Mucosa of descending colon (tissue), 3 donors: ENCODE results near the gene H2BK1. TPM values are rescaled to one million over a fixed set of nuclear protein-coding genes. Genes with fewer than 3 reads are reported as not detected.
A peak's percentile ranks its signal among the peaks of the same experiment; 100 is the strongest.

ENCODE experiments used
- ATAC-seq: fragments of 200-7000 bp; cut with Tn5 transposase; one replicate; pipeline ENCODE4 v1.9.1; 2020; ENCODE audit warnings: mild to moderate bottlenecking, moderate library complexity
- DNase-seq, 3 donors: peaks; one replicate each; pipeline ENCODE4 v3.0.0-alpha.2; 2020
- H3K36me3 ChIP-seq: fragments of 200-600 bp; one replicate; pipeline ENCODE4 v1.8.0; 2021; ENCODE audit warnings: low read depth, mild to moderate bottlenecking
- H3K4me1 ChIP-seq: fragments of 200-600 bp; one replicate; pipeline ENCODE4 v1.8.0; 2021; ENCODE audit warnings: low read depth, mild to moderate bottlenecking
- H3K4me3 ChIP-seq: fragments of 200-600 bp; one replicate; pipeline ENCODE4 v1.8.0; 2021; ENCODE audit warnings: mild to moderate bottlenecking
- H3K9me3 ChIP-seq: fragments of 200-600 bp; one replicate; pipeline ENCODE4 v1.8.0; 2021; ENCODE audit warnings: mild to moderate bottlenecking
- intact Hi-C, 2 donors: fragments of 100-400 bp; cut with DNase I in 1 of 2; cut with micrococcal nuclease in 1 of 2; formaldehyde crosslinking; loops; one replicate each; pipeline versions ENCODE4 v1.11.0 to v1.11.1; 2022; cut with DNase I, micrococcal nuclease
- long read RNA-seq, 2 donors: library from polyadenylated mRNA; unstranded; transcript quantifications; one replicate each; pipeline ENCODE4 v2.0.0, GENCODE V29; 2019 to 2021
- total RNA-seq, 3 donors: library from RNA; stranded (reverse); fragmentation: NEBNext Ultra II Directional in 2 of 3; extraction: Animal tissue kit (Norgen Biotek cat#: 25700) in 2 of 3; gene quantifications; one replicate each; pipeline versions ENCODE4 v1.2.1 to v1.2.4, GENCODE V29; 2021 to 2023
- TF ChIP-seq, protein P1 (sequence below): fragments of 200-600 bp; IDR thresholded peaks from one replicate; pipeline ENCODE4 v1.8.0; 2022; ENCODE audit warnings: antibody characterized with exemption, mild to moderate bottlenecking
- donor health status: DM: no; HTN: no; CAD: no; lungs with moderate emphysema.
- donor health status: DM: no; HTN: no; CAD: no.
- donor health status: DM: no; HTN: yes; CAD: no.

H2BK1 gene
- total RNA-seq: not detected
- long read RNA-seq, donor 1: 0 reads
- long read RNA-seq, donor 2: 0 reads

DNA sequence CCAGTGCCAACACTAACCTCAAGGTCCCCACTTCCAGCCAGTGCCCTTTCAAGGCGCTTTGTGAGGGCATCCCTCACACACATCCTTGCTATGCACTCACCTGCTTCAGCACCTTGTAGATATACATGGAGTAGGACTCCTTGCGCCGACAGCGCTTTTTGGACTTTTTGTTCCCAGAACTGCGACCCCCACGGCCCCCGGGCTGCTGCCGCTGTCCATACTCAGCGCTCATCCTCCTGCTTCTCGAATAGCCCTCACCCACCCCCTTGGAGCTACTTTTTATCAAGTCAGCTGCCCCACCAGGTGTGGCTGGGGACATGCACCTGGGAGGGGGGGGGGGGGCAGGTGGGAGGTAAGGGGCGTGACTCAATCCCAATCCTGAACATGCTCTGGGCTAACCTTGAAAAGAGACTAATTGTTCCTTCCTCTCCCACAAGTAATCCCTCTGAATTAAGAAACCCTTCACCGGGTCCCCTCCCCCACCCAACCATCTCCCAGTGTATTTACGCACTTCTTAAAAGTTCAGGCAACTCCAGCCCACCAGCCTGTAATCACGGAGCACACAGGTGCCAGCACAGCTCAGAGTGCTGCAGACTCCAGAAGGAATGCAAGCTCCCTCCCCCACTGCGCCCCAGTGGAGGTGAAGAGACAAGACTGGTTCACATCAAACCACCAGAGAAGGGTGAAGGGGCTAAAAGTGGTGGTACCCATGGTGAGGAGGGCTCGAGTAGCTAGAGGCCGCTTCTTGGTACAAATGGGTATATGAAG is at the start of gene H2BK1:
Gene H2BK1, minus strand, starts transcription at position 402 of the 768 bp plus-strand sequence. Its CDS starts 170 bp downstream, at position 232.
- DNase-seq: peak in 1 of 3 donors; percentile 16
- ATAC-seq: no peak
- intact Hi-C loops: no loop called here
- no peak within 1 kb of the TSS for H3K4me3 ChIP-seq
- H3K36me3 ChIP-seq: no peaks in the 10 kb centered on the region
- H3K9me3 ChIP-seq: no peaks in the 10 kb centered on the region
- TF ChIP-seq, protein P1, sequence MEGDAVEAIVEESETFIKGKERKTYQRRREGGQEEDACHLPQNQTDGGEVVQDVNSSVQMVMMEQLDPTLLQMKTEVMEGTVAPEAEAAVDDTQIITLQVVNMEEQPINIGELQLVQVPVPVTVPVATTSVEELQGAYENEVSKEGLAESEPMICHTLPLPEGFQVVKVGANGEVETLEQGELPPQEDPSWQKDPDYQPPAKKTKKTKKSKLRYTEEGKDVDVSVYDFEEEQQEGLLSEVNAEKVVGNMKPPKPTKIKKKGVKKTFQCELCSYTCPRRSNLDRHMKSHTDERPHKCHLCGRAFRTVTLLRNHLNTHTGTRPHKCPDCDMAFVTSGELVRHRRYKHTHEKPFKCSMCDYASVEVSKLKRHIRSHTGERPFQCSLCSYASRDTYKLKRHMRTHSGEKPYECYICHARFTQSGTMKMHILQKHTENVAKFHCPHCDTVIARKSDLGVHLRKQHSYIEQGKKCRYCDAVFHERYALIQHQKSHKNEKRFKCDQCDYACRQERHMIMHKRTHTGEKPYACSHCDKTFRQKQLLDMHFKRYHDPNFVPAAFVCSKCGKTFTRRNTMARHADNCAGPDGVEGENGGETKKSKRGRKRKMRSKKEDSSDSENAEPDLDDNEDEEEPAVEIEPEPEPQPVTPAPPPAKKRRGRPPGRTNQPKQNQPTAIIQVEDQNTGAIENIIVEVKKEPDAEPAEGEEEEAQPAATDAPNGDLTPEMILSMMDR: no peak
- no peaks in the 10 kb centered on the region for H3K4me1 ChIP-seq

DNA sequence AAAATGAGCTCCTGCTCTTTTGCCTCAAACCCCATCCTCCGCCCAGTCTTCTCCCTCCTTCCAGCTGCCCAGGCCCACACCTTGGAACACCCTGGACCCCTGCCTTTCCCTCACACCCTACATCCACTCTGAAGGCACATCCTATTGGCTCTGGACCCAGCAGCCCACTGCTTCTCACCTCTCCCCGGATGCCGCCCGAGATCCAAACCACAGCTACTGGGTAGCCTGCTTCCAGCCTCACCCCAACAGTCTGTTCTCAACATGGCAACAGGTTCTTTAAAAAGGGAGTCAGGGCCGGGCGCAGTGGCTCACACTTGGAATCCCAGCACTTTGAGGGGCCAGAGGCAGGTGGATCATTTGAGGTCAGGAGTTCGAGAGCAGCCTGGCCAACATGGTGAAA is 47.7 kb upstream of the H2BK1 start:
- Histone ChIP-seq H3K9me3 (no peaks in the 10 kb centered on the region), H3K4me1 (no peaks in the 10 kb centered on the region), H3K4me3 (no peak overlapping the region), H3K36me3 (no peaks in the 10 kb centered on the region)
- DNase-seq: no peak
- intact Hi-C loops: no loop called here
- ATAC-seq: no peak
- TF ChIP-seq, protein P1: no peak

DNA sequence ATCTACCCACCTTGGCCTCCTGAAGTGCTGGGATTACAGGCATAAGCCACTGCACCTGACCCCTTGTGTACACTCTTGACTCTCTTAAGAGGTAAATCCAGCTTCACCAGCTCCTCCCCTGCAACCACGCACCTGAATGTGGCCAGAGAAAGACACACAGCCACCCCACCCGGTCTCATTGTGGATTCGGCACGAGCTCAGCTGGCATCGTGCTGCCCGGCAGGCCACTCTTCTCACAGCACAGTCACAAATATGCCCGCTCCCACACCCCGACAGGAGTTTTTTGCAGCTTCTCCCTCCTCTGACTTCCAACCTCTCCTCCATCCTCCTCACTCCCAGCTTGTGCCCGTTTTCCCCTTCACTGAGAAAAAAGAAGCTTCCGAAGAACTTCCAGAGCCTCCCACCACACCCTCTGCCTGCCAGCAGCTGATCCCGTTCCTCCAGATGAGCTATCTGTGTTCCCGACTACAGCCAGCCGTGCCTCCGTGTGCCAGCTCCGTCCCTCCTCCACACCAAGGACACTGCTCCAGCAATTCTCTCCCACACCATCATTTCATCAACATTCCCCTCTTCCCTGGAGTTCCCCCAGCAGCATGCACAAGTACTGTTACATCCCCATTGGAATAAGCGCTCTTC is 46.2 kb upstream of the H2BK1 start:
- intact Hi-C loops: no loop called here
- DNase-seq: no peak
- ATAC-seq: no peak

DNA sequence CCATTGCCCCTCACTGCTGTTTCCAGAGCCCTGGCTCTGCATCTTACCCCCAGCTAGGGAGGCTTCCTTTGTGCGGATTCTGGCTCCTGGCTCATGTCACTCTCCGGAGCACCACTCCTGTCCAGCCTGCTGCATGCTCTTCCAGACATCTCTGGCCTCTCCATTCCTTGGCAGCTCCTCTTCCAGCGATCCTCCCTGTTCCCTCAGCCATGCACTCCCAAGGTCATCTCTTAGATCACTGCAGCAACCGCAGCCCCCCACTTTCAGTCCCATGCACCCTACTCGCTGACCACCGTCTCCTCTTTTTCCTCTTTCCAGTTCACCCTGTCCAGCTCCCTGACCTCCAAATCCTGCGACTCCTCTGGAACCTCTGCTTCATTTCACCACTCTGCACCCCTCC is 45.1 kb upstream of the H2BK1 start:
- Histone ChIP-seq H3K4me3 (no peak overlapping the region), H3K36me3 (no peaks in the 10 kb centered on the region), H3K4me1 (peaks cover 4% of the 10 kb centered on the region), H3K9me3 (no peaks in the 10 kb centered on the region)
- intact Hi-C loops: no loop called here
- ATAC-seq (no peak), DNase-seq (no peak)
- TF ChIP-seq, protein P1: no peak

More for the DNA sequence above, 46.2 kb upstream of the H2BK1 start:
- Histone ChIP-seq H3K4me3 (no peak overlapping the region), H3K36me3 (no peaks in the 10 kb centered on the region), H3K9me3 (no peaks in the 10 kb centered on the region), H3K4me1 (peaks cover under 1% of the 10 kb centered on the region)
- TF ChIP-seq, protein P1: no peak

DNA sequence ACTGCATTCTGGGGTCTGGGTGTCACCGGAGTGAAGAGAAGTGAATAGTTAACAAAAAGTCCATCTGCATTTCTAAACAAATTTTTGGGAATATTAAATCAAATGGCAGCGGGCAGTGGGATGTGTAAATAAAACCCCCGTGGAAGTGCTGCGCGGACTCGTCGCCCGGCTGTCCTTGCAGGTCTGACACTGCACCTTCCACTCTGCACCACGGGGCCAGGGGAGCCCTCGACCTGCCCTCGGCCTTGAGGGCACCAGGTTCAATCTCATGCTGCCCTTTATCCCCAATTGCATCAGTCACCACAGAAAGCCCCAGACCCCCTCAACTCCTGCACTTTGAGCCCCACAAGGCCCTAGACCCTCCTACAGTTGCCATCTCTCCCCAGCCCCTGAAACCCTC is 44.6 kb upstream of the H2BK1 start:
- ATAC-seq (no peak), DNase-seq (no peak)
- intact Hi-C loops: no loop called here
- Histone ChIP-seq H3K36me3 (no peaks in the 10 kb centered on the region), H3K4me3 (no peak overlapping the region), H3K4me1 (peaks cover 4% of the 10 kb centered on the region), H3K9me3 (no peaks in the 10 kb centered on the region)
- TF ChIP-seq, protein P1: no peak
